Sigmoid colon (tissue), 7 donors: ENCODE results near the gene ZBTB7C. TPM values are rescaled to one million over a fixed set of nuclear protein-coding genes. Genes with fewer than 3 reads are reported as not detected.
A peak's percentile ranks its signal among the peaks of the same experiment; 100 is the strongest.

Experiments
- DNase-seq: peaks from one replicate; pipeline ENCODE4 v3.0.0-alpha.2; 2019
- H3K27ac ChIP-seq, 4 donors: fragments of 200-600 bp; sonication (generic); one replicate each; pipeline ENCODE4 v1.5.1; 2016 to 2019; ENCODE audit warnings: mild to moderate bottlenecking in 1 of 4
- H3K27me3 ChIP-seq, 3 donors: fragments of 200-600 bp; sonication (generic); one replicate each; pipeline ENCODE4 v1.5.1; 2019; ENCODE audit warnings: mild to moderate bottlenecking in 1 of 3
- H3K36me3 ChIP-seq, 4 donors: fragments of 200-600 bp; sonication (generic); one replicate each; pipeline ENCODE4 v1.5.1; 2016 to 2019
- H3K4me1 ChIP-seq, 4 donors: fragments of 200-600 bp; sonication (generic); one replicate each; pipeline ENCODE4 v1.5.1; 2017 to 2019
- H3K4me3 ChIP-seq, 4 donors: fragments of 200-600 bp; sonication (generic); one replicate each; pipeline ENCODE4 v1.5.1; 2017 to 2019; ENCODE audit warnings: mild to moderate bottlenecking in 2 of 4, moderate library complexity in 1 of 4
- H3K9me3 ChIP-seq, 4 donors: fragments of 200-600 bp in 3 of 4; sonication (generic) in 3 of 4; one replicate each; pipeline versions ENCODE4 v1.5.1 to v1.6.1; 2013 to 2019
- CTCF ChIP-seq, 4 experiments: fragments of 450-650 bp in 3 of 4; fragments of 200-600 bp in 1 of 4; IDR thresholded peaks; one replicate each; pipeline ENCODE4 v1.5.1; 2016 to 2019; ENCODE audit warnings: antibody characterized with exemption in 4 of 4, mild to moderate bottlenecking in 3 of 4, moderate library complexity in 2 of 4
- EP300 ChIP-seq, 4 donors: sonication (generic); formaldehyde crosslinking; IDR thresholded peaks; one replicate each; pipeline ENCODE4 v1.6.1; 2017; ENCODE audit warnings: antibody characterized with exemption in 4 of 4
- POLR2A ChIP-seq, 2 donors: fragments of 450-650 bp; IDR thresholded peaks; one replicate each; pipeline ENCODE4 v1.6.1; 2016; ENCODE audit warnings: antibody characterized with exemption in 2 of 2, mild to moderate bottlenecking in 2 of 2, moderate library complexity in 2 of 2
- POLR2AphosphoS5 ChIP-seq, 4 donors: sonication (generic); formaldehyde crosslinking; IDR thresholded peaks; one replicate each; pipeline ENCODE4 v1.6.1; 2017; ENCODE audit warnings: antibody characterized with exemption in 4 of 4
- WGBS, 2 donors: extraction: QIAGEN DNeasy Blood & Tissue Kit; methylation state at CpG; one replicate each; pipeline ENCODE4 v1.1.7; 2013; 5-methylcytosine and 5-hydroxymethylcytosine counted together
- intact Hi-C: fragments of 100-400 bp; cut with DNase I; formaldehyde crosslinking; loops from one replicate; pipeline ENCODE4 v1.15.1; 2023
- polyA plus RNA-seq, 3 donors: library from polyadenylated mRNA; stranded (reverse); fragments of 200-250 nt; gene quantifications; one replicate each; pipeline ENCODE4 v1.2.3, GENCODE V29; 2013
- total RNA-seq, 4 donors: library from RNA; depleted of rRNA; stranded (reverse); fragments of >200 nt; gene quantifications; one replicate each; pipeline ENCODE4 v1.1.0, GENCODE V29; 2016
- donor health status: healthy with polysubstance abuse.
- donor health status: Bipolar disorder and iron deficiency.
- donor health status: healthy.

ZBTB7C gene
- total and polyA plus RNA-seq, 7 donors, result 0.41 to 18.6 (median 1.7) TPM

GRCh38 chr18:48348739-48349138 is 60.4 kb downstream of the ZBTB7C start:
- no peaks in the 10 kb centered on the region for H3K36me3 ChIP-seq
- no peak for TF ChIP-seq POLR2AphosphoS5 (IDR thresholded peaks at IDR 0.05)
- H3K4me1 ChIP-seq, result no peaks in the 10 kb centered on the region
- H3K27me3 ChIP-seq, result no peaks in the 10 kb centered on the region
- 46 to 75% methylated on average over 2 of the region's 2 CpGs for WGBS, 2 donors
- intact Hi-C loops, result no loop called here
- H3K27ac ChIP-seq, result no peak overlapping the region
- H3K4me3 ChIP-seq, result no peak overlapping the region
- DNase-seq, result no peak
- H3K9me3 ChIP-seq, result no peaks in the 10 kb centered on the region

- intact Hi-C loops, result no loop called here
- 74 to 89% methylated on average over 3 of the region's 3 CpGs for WGBS, 2 donors
- Histone ChIP-seq H3K4me1 (peaks cover 0 to 6% (median 4%) of the 10 kb centered on the region in 4 donors), H3K27ac (no peak overlapping the region), H3K27me3 (no peaks in the 10 kb centered on the region), H3K36me3 (no peaks in the 10 kb centered on the region), H3K9me3 (no peaks in the 10 kb centered on the region), H3K4me3 (no peak overlapping the region)
- no peak for TF ChIP-seq EP300 (IDR thresholded peaks at IDR 0.05)
- no peak for TF ChIP-seq POLR2A (IDR thresholded peaks at IDR 0.05)
- TF ChIP-seq POLR2AphosphoS5 (IDR thresholded peaks at IDR 0.05), result no peak
- TF ChIP-seq CTCF (IDR thresholded peaks at IDR 0.05), result no peak
- no peak for DNase-seq
Observed at GRCh38 chr18:48347756-48348326, 61.3 kb downstream of the ZBTB7C start.

GRCh38 chr18:48345596-48345995 is 63.6 kb downstream of the ZBTB7C start:
- no peaks in the 10 kb centered on the region for H3K27me3 ChIP-seq
- DNase-seq, result peak; percentile 26
- H3K9me3 ChIP-seq, result no peaks in the 10 kb centered on the region
- H3K36me3 ChIP-seq, result no peaks in the 10 kb centered on the region
- H3K4me1 ChIP-seq, result peaks cover 0 to 15% (median 12%) of the 10 kb centered on the region in 4 donors
- no peak overlapping the region for H3K4me3 ChIP-seq
- H3K27ac ChIP-seq, result no peak overlapping the region
- TF ChIP-seq POLR2AphosphoS5 (IDR thresholded peaks at IDR 0.05), result no peak
- no peak for TF ChIP-seq CTCF (IDR thresholded peaks at IDR 0.05)
- no peak for TF ChIP-seq POLR2A (IDR thresholded peaks at IDR 0.05)
- TF ChIP-seq EP300 (IDR thresholded peaks at IDR 0.05), result no peak
- 64 to 87% methylated on average over 2 of the region's 2 CpGs for WGBS, 2 donors
- intact Hi-C loops, result no loop called here

GRCh38 chr18:48342581-48342980 is 66.6 kb downstream of the ZBTB7C start:
- 82 to 87% methylated on average over 6 of the region's 6 CpGs for WGBS, 2 donors
- no peaks in the 10 kb centered on the region for H3K27me3 ChIP-seq
- H3K4me3 ChIP-seq, result no peak overlapping the region
- H3K27ac ChIP-seq, result peak overlapping the region in 3 of 4 donors; percentile 20 to 74 (median 45)
- no peaks in the 10 kb centered on the region for H3K36me3 ChIP-seq
- TF ChIP-seq EP300 (IDR thresholded peaks at IDR 0.05) (no peak), POLR2AphosphoS5 (IDR thresholded peaks at IDR 0.05) (no peak), CTCF (IDR thresholded peaks at IDR 0.05) (no peak), POLR2A (IDR thresholded peaks at IDR 0.05) (no peak)
- intact Hi-C loops, result loop anchor here (5.0 kb wide), 1 partner anchor 105 kb away; no protein-coding TSS in a partner anchor
- peaks cover 0 to 15% (median 12%) of the 10 kb centered on the region in 4 donors for H3K4me1 ChIP-seq
- H3K9me3 ChIP-seq, result no peaks in the 10 kb centered on the region
- no peak for DNase-seq

GRCh38 chr18:48342125-48342524 is 67.1 kb downstream of the ZBTB7C start:
- DNase-seq, result no peak
- H3K4me3 ChIP-seq, result no peak overlapping the region

More at GRCh38 chr18:48342125-48342524, 67.1 kb downstream of the ZBTB7C start:
- Histone ChIP-seq H3K27ac (peak overlapping the region in 3 of 4 donors; percentile 20 to 74 (median 45)), H3K4me1 (peaks cover 0 to 15% (median 12%) of the 10 kb centered on the region in 4 donors), H3K27me3 (no peaks in the 10 kb centered on the region), H3K36me3 (no peaks in the 10 kb centered on the region), H3K9me3 (no peaks in the 10 kb centered on the region)
- intact Hi-C loops, result loop anchor here (5.0 kb wide), 1 partner anchor 105 kb away; no protein-coding TSS in a partner anchor
- no peak for TF ChIP-seq EP300 (IDR thresholded peaks at IDR 0.05)
- TF ChIP-seq POLR2AphosphoS5 (IDR thresholded peaks at IDR 0.05), result no peak
- no peak for TF ChIP-seq CTCF (IDR thresholded peaks at IDR 0.05)
- TF ChIP-seq POLR2A (IDR thresholded peaks at IDR 0.05), result no peak
- 79 to 89% methylated on average over 6 of the region's 6 CpGs for WGBS, 2 donors
